Measurements from ENCODE around the gene MGLL.

GRCh38 chr3:127699416-127700300 lies 122.7 kb downstream of the MGLL start:
- TF ChIP-seq CTCF (IDR thresholded peaks at IDR 0.05) (no peak), EP300 (IDR thresholded peaks at IDR 0.05) (no peak), POLR2A (IDR thresholded peaks at IDR 0.05) (no peak)

Measured in suprapubic skin (tissue), 3 donors.